ENCODE data around the gene SRGAP3.

SRGAP3 gene

DNA sequence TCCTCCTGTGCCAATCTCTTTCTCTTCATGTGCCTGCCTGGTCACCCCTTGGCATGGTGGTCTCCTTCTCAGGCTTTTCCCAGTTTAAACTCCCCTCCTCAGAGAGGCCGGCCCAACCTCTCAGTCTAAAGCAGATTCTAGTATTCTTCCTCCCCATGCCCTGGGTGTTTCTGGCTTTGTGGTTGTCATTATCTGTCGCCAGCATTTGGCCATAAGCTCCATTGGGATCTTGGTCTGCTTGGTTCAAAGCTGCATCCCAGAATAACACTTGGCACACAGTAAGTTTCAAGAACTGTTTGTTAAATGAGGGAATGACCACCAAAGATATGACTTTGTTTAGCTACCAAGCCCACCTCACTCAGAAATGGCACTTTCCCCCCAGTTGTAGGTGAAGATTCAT is 275.0 kb downstream of the SRGAP3 start:
- TF ChIP-seq ZFP30 (CRISPR knock-in tag; IDR thresholded peaks at IDR 0.05) (no peak), CSDC2 (CRISPR knock-in tag; IDR thresholded peaks at IDR 0.05) (no peak), TCF4 (CRISPR knock-in tag; IDR thresholded peaks at IDR 0.05; ENCODE audit: borderline replicate concordance) (no peak), ZFP3 (CRISPR knock-in tag; IDR thresholded peaks at IDR 0.05) (no peak), POU6F1 (CRISPR knock-in tag; IDR thresholded peaks at IDR 0.05; ENCODE audit: borderline replicate concordance, low read depth) (no peak), ARNTL (CRISPR knock-in tag; IDR thresholded peaks at IDR 0.05; ENCODE audit: borderline replicate concordance, low read depth) (no peak), ZC3H10 (CRISPR knock-in tag; IDR thresholded peaks at IDR 0.05) (no peak), CSRNP3 (CRISPR knock-in tag; IDR thresholded peaks at IDR 0.05) (no peak), SNAI2 (CRISPR knock-in tag; IDR thresholded peaks at IDR 0.05) (no peak), GLIS3 (CRISPR knock-in tag; IDR thresholded peaks at IDR 0.05) (no peak), ESRRG (CRISPR knock-in tag; IDR thresholded peaks at IDR 0.05) (no peak), ISL1 (CRISPR knock-in tag; IDR thresholded peaks at IDR 0.05) (no peak), RARB (CRISPR knock-in tag; IDR thresholded peaks at IDR 0.05) (no peak), OSR1 (CRISPR knock-in tag; IDR thresholded peaks at IDR 0.05) (no peak)
- TF ChIP-seq, protein P1, sequence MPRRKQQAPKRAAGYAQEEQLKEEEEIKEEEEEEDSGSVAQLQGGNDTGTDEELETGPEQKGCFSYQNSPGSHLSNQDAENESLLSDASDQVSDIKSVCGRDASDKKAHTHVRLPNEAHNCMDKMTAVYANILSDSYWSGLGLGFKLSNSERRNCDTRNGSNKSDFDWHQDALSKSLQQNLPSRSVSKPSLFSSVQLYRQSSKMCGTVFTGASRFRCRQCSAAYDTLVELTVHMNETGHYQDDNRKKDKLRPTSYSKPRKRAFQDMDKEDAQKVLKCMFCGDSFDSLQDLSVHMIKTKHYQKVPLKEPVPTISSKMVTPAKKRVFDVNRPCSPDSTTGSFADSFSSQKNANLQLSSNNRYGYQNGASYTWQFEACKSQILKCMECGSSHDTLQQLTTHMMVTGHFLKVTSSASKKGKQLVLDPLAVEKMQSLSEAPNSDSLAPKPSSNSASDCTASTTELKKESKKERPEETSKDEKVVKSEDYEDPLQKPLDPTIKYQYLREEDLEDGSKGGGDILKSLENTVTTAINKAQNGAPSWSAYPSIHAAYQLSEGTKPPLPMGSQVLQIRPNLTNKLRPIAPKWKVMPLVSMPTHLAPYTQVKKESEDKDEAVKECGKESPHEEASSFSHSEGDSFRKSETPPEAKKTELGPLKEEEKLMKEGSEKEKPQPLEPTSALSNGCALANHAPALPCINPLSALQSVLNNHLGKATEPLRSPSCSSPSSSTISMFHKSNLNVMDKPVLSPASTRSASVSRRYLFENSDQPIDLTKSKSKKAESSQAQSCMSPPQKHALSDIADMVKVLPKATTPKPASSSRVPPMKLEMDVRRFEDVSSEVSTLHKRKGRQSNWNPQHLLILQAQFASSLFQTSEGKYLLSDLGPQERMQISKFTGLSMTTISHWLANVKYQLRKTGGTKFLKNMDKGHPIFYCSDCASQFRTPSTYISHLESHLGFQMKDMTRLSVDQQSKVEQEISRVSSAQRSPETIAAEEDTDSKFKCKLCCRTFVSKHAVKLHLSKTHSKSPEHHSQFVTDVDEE (CRISPR knock-in tag; IDR thresholded peaks at IDR 0.05), result no peak
- ATAC-seq, result no peak

GRCh38 chr3:8972639-8973038 is 276.8 kb downstream of the SRGAP3 start:
- no peak for TF ChIP-seq OSR1 (CRISPR knock-in tag; IDR thresholded peaks at IDR 0.05)
- TF ChIP-seq TOX (CRISPR knock-in tag; IDR thresholded peaks at IDR 0.05; ENCODE audit: borderline replicate concordance), result no peak
- TF ChIP-seq, protein P1 (CRISPR knock-in tag; IDR thresholded peaks at IDR 0.05), result no peak
- TF ChIP-seq ISL1 (CRISPR knock-in tag; IDR thresholded peaks at IDR 0.05), result no peak
- TF ChIP-seq CSDC2 (CRISPR knock-in tag; IDR thresholded peaks at IDR 0.05), result no peak
- TF ChIP-seq CREB5 (CRISPR knock-in tag; IDR thresholded peaks at IDR 0.05; ENCODE audit: low read depth), result no peak
- TF ChIP-seq ZFP3 (CRISPR knock-in tag; IDR thresholded peaks at IDR 0.05), result no peak
- TF ChIP-seq ZC3H10 (CRISPR knock-in tag; IDR thresholded peaks at IDR 0.05), result no peak
- TF ChIP-seq ZNF70 (CRISPR knock-in tag; IDR thresholded peaks at IDR 0.05), result no peak
- no peak for TF ChIP-seq PPARA (CRISPR knock-in tag; IDR thresholded peaks at IDR 0.05; ENCODE audit: borderline replicate concordance)
- TF ChIP-seq POU6F1 (CRISPR knock-in tag; IDR thresholded peaks at IDR 0.05; ENCODE audit: borderline replicate concordance, low read depth), result no peak
- TF ChIP-seq ESRRG (CRISPR knock-in tag; IDR thresholded peaks at IDR 0.05), result no peak
- TF ChIP-seq SNAI2 (CRISPR knock-in tag; IDR thresholded peaks at IDR 0.05), result no peak
- no peak for TF ChIP-seq ZFP30 (CRISPR knock-in tag; IDR thresholded peaks at IDR 0.05)
- TF ChIP-seq ZNF565 (CRISPR knock-in tag; conservative IDR thresholded peaks at IDR 0.05; ENCODE audit: low read depth), result no peak
- TF ChIP-seq PATZ1 (CRISPR knock-in tag; IDR thresholded peaks at IDR 0.05; ENCODE audit: borderline replicate concordance), result no peak
- no peak for TF ChIP-seq TCF4 (CRISPR knock-in tag; IDR thresholded peaks at IDR 0.05; ENCODE audit: borderline replicate concordance)
- no peak for TF ChIP-seq CSRNP3 (CRISPR knock-in tag; IDR thresholded peaks at IDR 0.05)
- no peak for TF ChIP-seq BACH2 (CRISPR knock-in tag; IDR thresholded peaks at IDR 0.05; ENCODE audit: borderline replicate concordance)
- peak; percentile 41; the same call in 2 of the 3 replicates for ATAC-seq
